Fibroblast of skin of left quadriceps (primary cell): Measurements from ENCODE around the gene COPB2.
"Not testable (repeated sequence)": the region's sequence is repeated elsewhere in the genome, so short reads cannot be mapped to it uniquely, and the experiment has no call there.

Experiments
- DNase-seq, 2 experiments: peaks; one replicate each; pipeline ENCODE4 v3.0.0-alpha.2; 2013; ENCODE audit warnings: low read depth in 2 of 2

Gene COPB2

GRCh38 chr3:139389552-139390368 is at the start of gene COPB2:
Gene COPB2, minus strand, starts transcription at chr3:139389647. Its CDS starts 97 bp downstream, at chr3:139389550.
- peak; percentile 98 for DNase-seq

GRCh38 chr3:139434764-139435307 is 45.4 kb upstream of the COPB2 start:
- peak; percentile 4 to 8 for DNase-seq

- no peak for DNase-seq
These were observed 44.8 kb upstream of the COPB2 start for GRCh38 chr3:139434228-139434627.

- DNase-seq = no peak
These were observed 43.6 kb upstream of the COPB2 start for GRCh38 chr3:139433089-139433488.

- no peak for DNase-seq
These were observed 41.0 kb upstream of the COPB2 start for GRCh38 chr3:139430493-139430892.

GRCh38 chr3:139427283-139428060 is 38.0 kb upstream of the COPB2 start:
- DNase-seq = peak; percentile 54 to 58

GRCh38 chr3:139425745-139426400 is 36.4 kb upstream of the COPB2 start:
- DNase-seq = no peak

GRCh38 chr3:139423232-139423631 is 33.8 kb upstream of the COPB2 start:
- no peak for DNase-seq

GRCh38 chr3:139421460-139421859 is 32.0 kb upstream of the COPB2 start:
- no peak for DNase-seq

GRCh38 chr3:139421040-139421439 is 31.6 kb upstream of the COPB2 start:
- no peak for DNase-seq

- DNase-seq = no peak
These were observed 28.7 kb upstream of the COPB2 start for GRCh38 chr3:139418144-139418543.

GRCh38 chr3:139416275-139416674 is 26.8 kb upstream of the COPB2 start:
- no peak for DNase-seq

GRCh38 chr3:139414608-139415224 is 25.3 kb upstream of the COPB2 start:
- DNase-seq = no peak

GRCh38 chr3:139412891-139413290 is 23.4 kb upstream of the COPB2 start:
- not testable (repeated sequence) for DNase-seq

- DNase-seq = not testable (repeated sequence)
These were observed 11.7 kb upstream of the COPB2 start for GRCh38 chr3:139401155-139401554.

GRCh38 chr3:139396707-139397106 is 7.3 kb upstream of the COPB2 start:
- DNase-seq = no peak

- no peak for DNase-seq
These were observed 4.7 kb upstream of the COPB2 start for GRCh38 chr3:139394116-139394515.

GRCh38 chr3:139388821-139389551 is 461 bp downstream of the COPB2 start:
- peak in 1 of 2 experiments; percentile 3 for DNase-seq

- no peak for DNase-seq
These were observed 1.4 kb downstream of the COPB2 start for GRCh38 chr3:139388077-139388476.

- not testable (repeated sequence) for DNase-seq
These were observed 7.2 kb downstream of the COPB2 start for GRCh38 chr3:139382291-139382690.

- DNase-seq = no peak
These were observed 8.9 kb downstream of the COPB2 start for GRCh38 chr3:139380575-139380974.
